ENCODE data around the gene P2RY2.

GRCh38 chr11:73245461-73245860 lies 27.4 kb downstream of the P2RY2 start:
- TF ChIP-seq, protein P1, sequence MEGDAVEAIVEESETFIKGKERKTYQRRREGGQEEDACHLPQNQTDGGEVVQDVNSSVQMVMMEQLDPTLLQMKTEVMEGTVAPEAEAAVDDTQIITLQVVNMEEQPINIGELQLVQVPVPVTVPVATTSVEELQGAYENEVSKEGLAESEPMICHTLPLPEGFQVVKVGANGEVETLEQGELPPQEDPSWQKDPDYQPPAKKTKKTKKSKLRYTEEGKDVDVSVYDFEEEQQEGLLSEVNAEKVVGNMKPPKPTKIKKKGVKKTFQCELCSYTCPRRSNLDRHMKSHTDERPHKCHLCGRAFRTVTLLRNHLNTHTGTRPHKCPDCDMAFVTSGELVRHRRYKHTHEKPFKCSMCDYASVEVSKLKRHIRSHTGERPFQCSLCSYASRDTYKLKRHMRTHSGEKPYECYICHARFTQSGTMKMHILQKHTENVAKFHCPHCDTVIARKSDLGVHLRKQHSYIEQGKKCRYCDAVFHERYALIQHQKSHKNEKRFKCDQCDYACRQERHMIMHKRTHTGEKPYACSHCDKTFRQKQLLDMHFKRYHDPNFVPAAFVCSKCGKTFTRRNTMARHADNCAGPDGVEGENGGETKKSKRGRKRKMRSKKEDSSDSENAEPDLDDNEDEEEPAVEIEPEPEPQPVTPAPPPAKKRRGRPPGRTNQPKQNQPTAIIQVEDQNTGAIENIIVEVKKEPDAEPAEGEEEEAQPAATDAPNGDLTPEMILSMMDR (conservative IDR thresholded peaks at IDR 0.05 in 1 of 2, IDR thresholded peaks at IDR 0.05 in 1 of 2; ENCODE audit: extremely low read depth in 1 of 2, insufficient read depth in 1 of 2, low read depth in 1 of 2, low read length in 2 of 2), result no peak
- no peak for TF ChIP-seq EZH2 (IDR thresholded peaks at IDR 0.05; ENCODE audit: borderline replicate concordance, low read length)
